ENCODE data around the gene GATD1.
"Not testable (repeated sequence)": the region's sequence is repeated elsewhere in the genome, so short reads cannot be mapped to it uniquely, and the experiment has no call there.

Gene GATD1

DNA sequence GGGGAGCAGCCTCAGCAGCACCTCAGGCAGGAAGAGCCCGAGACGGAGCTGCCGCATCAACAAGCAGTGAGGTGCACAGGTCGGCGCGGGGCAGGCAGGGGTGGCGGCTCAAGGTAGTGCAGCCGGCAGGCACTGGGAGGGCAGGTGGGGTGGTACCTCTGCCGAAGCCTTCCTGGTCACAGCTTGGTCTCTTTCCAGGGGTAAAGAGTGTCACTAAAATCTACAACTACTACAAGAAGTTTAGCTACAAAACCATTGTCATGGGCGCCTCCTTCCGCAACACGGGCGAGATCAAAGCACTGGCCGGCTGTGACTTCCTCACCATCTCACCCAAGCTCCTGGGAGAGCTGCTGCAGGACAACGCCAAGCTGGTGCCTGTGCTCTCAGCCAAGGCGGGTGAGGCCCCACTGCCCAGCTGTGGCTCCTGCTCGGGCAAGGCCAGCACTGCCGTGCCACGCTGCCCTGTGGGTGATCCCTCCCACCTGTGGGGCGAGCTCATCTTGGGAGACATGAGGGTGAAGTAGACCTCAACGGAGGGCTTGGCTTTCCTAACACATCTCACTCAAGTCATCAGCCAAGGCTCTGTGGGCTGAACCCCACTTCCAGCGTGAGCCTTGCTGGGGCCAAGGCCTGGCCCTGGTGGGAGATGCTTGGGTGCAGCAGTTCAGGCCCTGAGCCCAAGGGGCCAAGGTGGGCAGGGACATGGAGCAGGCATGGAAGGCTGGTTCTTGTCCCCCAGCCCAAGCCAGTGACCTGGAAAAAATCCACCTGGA lies 13.6 kb downstream of the GATD1 start:
- no peak for DNase-seq (ENCODE audit: low read depth in 2 of 2)

DNA sequence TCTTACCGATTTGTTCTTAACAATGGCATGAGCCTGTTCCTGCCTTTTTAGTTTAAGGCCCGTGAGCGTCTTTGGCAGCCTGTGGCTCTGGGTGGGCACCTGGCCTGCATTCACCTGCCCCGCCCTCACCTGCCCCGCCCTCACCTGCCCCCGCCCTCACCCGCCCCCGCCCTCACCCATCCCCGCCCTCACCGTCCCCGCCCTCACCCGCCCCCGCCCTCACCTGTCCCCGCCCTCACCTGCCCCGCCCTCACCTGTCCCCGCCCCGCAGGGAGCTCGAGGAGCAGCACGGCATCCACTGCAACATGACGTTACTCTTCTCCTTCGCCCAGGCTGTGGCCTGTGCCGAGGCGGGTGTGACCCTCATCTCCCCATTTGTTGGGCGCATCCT lies 14.2 kb downstream of the GATD1 start:
- no peak for DNase-seq (ENCODE audit: low read depth in 2 of 2)

DNA sequence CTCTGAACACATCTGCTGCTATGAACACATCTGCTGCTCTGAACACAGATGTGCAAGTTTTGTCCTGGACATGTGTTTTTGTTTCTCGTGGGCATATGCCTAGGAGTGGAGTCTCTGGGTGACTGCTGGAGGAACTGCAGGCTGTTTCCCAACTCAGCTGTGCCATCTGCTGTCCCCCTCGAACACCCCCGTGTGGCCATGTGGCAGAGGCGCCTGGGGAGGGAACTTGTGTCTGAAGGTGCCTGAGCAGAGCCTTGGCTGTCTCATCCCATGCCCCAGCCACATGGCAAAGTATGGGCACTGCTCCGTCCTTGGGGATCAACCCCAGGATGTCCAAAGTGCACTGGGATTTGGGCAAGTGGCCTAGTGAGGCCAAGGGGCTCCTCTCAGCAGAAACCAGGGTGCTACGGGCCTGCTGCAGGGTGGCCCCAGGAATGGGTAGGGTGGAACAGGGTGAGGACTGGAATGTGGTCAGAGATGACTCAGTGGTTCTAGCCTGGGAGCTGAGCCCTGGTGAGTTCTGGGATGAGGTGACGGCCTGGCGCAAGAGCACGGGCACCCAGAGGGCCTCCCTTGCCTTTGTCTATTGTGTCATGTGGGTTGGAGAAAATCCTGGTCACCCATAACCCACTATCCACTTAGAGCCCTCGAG lies 14.7 kb downstream of the GATD1 start:
- DNase-seq (ENCODE audit: low read depth in 2 of 2), result no peak

- no peak for DNase-seq (ENCODE audit: low read depth in 2 of 2)
Observed at GRCh38 chr11:761526-762108, 15.7 kb downstream of the GATD1 start.

DNA sequence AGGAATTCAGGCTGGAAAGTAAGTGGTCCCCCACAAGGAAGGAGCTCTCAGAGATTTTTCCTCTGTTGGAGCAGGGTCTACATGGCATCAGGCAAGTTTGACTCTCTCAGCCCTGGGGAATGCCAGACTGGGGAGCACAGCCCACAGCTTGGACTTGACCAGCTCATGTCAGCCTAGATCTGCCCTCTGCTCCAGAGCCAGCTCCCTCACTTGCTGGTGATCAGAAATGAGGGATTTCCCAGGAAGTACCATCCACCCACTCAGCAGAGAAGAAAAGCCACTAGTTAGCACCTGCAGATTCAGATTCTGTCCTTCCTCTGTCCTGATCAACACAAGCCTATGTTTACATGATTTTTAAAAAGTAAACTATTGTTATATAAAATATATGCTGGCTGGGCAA lies 17.1 kb downstream of the GATD1 start:
- no peak for DNase-seq (ENCODE audit: low read depth in 2 of 2)

DNA sequence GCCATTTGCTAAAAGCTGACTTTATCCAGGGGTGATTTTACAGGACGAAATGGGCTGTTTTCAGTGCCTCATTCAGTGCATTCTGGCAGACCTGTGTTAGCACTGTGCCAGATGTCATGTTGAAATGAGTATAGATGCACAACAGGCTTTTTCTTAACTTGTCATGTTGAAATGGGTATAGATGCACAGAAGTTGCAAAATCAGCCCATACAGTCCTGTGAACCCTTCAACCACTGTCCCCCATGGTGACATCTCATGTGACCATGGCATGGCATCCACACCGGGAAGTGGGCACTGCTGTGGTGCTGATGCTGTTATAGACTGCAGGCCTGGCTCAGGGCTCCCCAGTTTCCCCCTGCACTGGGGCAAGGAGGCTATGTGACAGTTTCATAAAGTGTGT lies 27.6 kb downstream of the GATD1 start:
- no peak for DNase-seq (ENCODE audit: low read depth in 2 of 2)

DNA sequence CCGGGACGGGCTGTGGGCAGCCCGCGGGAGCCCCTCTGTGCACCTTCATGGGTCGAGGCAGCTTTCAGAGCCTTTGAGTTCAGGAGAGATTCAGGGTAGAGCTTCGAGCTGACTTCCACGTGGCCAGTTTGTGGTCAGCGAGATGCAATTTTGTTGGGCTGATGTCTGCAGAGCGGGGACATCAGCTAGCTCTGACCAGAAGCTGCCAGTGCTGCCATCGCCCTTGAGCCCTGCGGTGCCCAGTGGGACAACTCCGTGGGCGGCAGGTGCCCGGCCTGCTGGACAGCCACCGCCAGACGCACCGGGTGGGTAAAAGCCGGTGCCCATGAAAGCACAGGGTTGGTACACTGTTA lies 29.3 kb downstream of the GATD1 start:
- no peak for DNase-seq (ENCODE audit: low read depth in 2 of 2)

GRCh38 chr11:747158-748006 lies 29.9 kb downstream of the GATD1 start, which contains the start of gene TALDO1:
TSS of gene TALDO1 (plus strand) at chr11:747464. CDS start at chr11:747482, 18 bp downstream.
- peak; percentile 50 to 72 for DNase-seq (ENCODE audit: low read depth in 2 of 2)

DNA sequence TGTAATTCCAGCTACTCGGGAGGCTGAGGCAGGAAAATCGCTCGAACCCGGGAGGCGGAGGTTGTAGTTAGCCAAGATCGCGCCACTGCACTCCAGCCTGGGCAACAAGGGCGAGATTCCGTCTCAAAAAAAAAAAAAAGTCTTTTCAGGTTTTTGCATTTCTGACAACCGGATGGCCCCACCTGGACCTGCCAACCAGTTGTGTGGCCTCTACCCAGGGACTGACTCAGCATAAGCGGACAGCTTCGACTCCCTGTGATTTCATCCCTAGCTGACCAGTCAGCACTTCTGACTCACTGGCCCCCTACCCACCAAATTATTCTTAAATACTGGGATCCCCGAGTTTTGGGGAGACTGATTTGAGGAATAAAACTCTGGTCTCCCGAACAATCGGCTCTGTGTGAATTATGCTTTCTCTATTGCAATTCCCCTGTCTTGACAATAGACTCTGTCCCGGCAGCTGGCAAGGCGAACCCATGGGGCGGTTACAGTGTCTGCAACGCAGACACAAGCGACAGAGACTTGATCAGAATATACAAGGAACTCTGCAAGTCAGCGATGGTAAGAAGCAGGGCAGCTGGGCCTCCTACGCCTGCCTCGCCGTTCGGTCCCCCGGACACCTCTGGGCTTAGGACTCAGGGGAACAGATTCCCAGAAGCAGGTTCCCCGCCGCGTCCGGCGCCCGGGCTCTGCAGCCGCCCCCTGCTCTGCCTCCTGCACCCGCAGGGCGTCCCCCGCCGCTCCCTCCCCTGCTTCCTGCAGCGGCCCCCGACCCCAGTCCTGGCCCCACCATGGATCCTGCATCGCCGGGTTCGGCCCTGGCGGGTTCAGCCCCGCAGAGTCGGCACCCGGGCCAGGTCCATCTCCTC lies 30.8 kb downstream of the GATD1 start:
- no peak for DNase-seq (ENCODE audit: low read depth in 2 of 2)

- no peak for DNase-seq (ENCODE audit: low read depth in 2 of 2)
Observed at GRCh38 chr11:745428-745827, 31.9 kb downstream of the GATD1 start.

GRCh38 chr11:742571-743201 lies 34.6 kb downstream of the GATD1 start:
- no peak for DNase-seq (ENCODE audit: low read depth in 2 of 2)

- no peak for DNase-seq (ENCODE audit: low read depth in 2 of 2)
Observed at GRCh38 chr11:742156-742546, 35.1 kb downstream of the GATD1 start.

GRCh38 chr11:737899-738298 lies 39.4 kb downstream of the GATD1 start:
- not testable (repeated sequence) for DNase-seq (ENCODE audit: low read depth in 2 of 2)

DNA sequence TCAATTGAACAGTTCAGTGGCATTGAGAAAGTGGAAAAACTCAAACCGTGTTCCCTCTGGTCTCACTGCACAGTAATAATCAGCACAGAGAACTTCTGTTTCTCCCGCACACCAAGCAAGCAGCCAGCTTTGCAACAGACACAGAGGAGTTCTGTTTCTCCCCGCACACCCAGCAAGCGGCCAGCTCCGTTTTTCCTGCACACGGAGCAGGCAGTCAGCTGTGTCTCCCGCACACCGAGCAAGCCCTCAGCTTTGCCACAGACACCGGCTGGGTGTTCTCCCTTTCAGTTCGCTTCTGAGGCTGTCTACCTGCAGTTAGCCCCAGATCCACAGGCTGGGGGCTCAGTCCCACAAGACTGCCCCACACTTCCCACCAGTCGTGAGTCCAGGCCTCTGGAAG lies 39.9 kb downstream of the GATD1 start:
- DNase-seq (ENCODE audit: low read depth in 2 of 2), result no peak

GRCh38 chr11:734541-734940 lies 42.7 kb downstream of the GATD1 start:
- DNase-seq (ENCODE audit: low read depth in 2 of 2), result not testable (repeated sequence)

DNA sequence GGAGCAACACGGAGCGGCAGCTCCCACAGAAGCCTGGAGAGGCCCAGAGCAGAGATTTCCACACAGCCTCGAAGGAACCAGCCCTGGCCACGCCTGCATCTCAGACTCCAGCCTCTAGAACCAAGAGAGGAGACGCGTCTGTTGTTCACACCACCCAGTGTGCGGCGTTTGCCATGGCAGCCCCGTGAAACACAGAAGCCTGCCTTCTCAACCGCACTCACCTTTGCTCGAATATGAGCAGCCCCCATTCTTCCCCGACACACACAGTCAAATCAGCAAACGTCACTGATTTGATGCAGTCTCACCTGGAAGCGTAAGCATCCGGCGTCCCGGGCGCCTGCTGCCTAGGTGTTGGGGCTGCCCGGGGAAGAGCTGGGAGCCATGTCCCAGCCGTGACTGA lies 44.2 kb downstream of the GATD1 start:
- no peak for DNase-seq (ENCODE audit: low read depth in 2 of 2)

- DNase-seq (ENCODE audit: low read depth in 2 of 2), result no peak
Observed at GRCh38 chr11:729492-730074, 47.7 kb downstream of the GATD1 start.

DNA sequence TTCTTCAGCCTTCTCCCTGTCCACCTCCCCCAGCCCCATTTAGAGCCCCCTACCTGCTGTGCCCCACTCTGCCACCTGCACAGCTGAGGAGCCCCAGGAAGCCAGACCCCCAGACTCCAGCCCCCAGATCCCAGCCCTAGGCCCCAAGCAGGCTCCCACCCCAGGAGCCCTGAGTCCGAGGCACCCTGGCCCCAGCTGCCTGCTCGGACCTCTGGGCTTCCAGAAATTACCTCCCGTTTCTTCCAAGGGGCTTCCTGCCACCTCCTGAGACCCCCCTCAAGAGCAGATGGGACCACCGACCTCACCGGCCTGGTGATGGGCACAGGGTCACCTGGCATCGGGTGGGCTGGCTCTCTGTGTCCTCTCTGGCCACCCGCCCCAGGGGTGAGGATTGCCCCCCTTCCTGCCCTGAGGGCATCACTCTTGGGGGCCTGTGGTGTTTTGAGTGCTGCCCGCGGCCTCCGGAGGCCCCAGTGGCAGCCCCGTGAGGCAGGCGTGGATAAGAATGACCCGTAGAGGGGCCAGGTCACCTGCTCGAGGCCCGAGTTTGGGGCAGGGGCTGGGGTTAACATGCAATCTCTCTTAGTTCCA lies 48.3 kb downstream of the GATD1 start:
- DNase-seq (ENCODE audit: low read depth in 2 of 2), result no peak

DNA sequence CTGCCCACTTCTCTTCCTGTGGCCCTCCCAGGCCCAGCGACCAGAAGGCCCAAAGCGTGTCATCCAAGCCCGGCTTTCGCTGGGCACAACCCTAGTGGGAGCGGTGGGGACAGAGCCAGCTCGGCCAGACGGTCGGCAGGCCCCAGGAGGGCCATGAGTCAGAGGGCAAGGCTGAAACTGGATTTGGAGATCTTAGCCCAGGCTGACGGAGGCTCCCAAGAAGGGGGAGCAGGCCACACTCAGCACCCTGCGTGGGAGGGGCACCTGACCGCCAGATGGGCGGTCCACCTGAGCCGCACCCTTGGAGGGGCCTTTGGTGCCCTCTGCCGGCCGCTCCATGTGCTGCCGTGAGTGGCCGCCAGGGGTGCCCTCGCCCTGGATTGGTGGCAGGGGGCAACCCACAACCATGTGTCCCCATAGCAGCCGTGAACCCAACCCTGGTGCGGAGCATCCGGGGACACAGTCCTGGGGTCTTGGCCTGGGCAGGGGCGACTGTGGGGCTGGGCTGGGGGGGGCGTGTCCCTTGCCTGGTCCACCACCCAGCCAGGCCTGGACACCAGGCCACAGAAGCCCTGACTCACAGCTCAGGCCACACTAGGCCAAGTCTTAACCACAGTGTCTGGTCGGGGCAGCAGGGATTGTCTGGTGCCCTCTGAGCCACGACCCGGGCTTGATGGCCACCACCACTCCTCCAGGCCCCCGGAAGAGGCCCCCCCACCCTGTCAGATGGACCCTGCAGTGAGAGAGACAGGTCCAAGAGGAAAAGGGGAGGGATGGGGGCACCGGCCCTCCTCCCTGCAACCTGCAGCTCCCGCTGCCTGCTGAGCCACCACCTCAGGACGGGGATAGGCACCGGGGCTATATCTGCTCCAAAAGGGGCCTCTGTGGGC lies 49.2 kb downstream of the GATD1 start:
- DNase-seq (ENCODE audit: low read depth in 2 of 2), result peak; percentile 62 to 64
